Dendritic cell treated with granulocyte-macrophage colony-stimulating factor and Interleukin-4, amounts not matched to agents 40 ng/mL and 50 ng/mL, for 4 days (primary cell): ENCODE results near the gene UGDH.

Experiments
- H3K27ac Mint-ChIP-seq: one replicate; pipeline ENCODE4 v1.8.0; 2022; ENCODE audit warnings: mild to moderate bottlenecking, mixed read lengths
- H3K27me3 Mint-ChIP-seq: one replicate; pipeline ENCODE4 v1.8.0; 2022; ENCODE audit warnings: mild to moderate bottlenecking, mixed read lengths
- H3K36me3 Mint-ChIP-seq: one replicate; pipeline ENCODE4 v1.8.0; 2022; ENCODE audit warnings: low read depth, mixed read lengths
- H3K4me1 Mint-ChIP-seq: one replicate; pipeline ENCODE4 v1.8.0; 2022; ENCODE audit warnings: low read depth, mixed read lengths
- H3K4me3 Mint-ChIP-seq: one replicate; pipeline ENCODE4 v1.8.0; 2022; ENCODE audit warnings: mild to moderate bottlenecking, moderate library complexity, mixed read lengths
- H3K9me3 Mint-ChIP-seq: one replicate; pipeline ENCODE4 v1.8.0; 2022; ENCODE audit warnings: mixed read lengths
- intact Hi-C: fragments of 100-400 bp; cut with micrococcal nuclease; formaldehyde crosslinking; loops from one replicate; pipeline ENCODE4 v1.15.0; 2022

The UGDH gene

DNA sequence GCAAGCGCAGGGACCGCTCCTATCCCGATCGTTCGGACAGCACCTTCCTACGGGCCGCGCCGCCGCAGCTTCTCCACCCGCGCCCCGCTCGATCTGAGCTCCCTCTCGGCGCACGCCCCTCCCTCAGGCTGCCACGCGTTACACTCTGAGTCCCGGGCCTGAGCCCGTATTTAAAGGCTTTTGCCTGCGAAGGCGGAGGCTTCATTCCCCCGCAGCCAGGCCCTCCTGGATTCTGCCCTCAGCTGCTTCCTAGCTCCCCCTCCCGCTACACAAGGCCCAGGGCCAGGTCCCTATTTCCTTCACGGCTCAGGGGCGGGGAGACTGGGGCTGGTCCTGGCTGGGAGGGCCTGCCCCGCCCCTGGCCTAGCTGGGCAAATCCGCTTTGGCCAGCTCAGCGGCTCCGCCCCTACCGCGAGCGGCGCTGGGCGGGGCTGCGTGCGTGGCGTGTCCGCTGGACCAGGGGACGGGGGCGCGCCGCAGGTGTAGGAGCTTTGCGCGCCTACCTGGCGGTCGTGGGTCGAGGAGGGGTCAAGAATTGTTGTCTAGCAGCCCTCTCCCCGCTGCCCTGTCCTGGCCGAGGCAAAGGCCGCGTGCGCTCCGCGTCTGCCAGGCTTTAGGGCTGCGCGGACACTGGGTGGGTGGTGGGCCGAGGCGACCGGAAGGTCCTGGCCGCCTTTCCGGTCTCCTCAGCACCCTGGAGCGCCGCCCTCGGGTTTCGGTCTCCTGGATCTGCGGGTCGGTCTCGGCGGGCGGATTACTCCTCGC, at the start of gene UGDH:
Gene UGDH (minus strand): TSS at position 144 of the 765 bp plus-strand sequence. CDS start 5,927 bp downstream, outside the sequence.
- intact Hi-C loops: loop anchor here (2.0 to 5.0 kb wide), 2 partner anchors 70 to 111 kb away; partner anchors contain the start of genes LIAS, RPL9 and SMIM14
- Mint-ChIP-seq H3K4me3 (peak within 1 kb of the TSS; percentile 99), H3K9me3 (peaks cover 21% of the 10 kb centered on the region), H3K27me3 (no peaks in the 10 kb centered on the region), H3K27ac (peak within 1 kb of the TSS; percentile 93), H3K4me1 (peaks cover 19% of the 10 kb centered on the region), H3K36me3 (peaks cover 39% of the 10 kb centered on the region)

DNA sequence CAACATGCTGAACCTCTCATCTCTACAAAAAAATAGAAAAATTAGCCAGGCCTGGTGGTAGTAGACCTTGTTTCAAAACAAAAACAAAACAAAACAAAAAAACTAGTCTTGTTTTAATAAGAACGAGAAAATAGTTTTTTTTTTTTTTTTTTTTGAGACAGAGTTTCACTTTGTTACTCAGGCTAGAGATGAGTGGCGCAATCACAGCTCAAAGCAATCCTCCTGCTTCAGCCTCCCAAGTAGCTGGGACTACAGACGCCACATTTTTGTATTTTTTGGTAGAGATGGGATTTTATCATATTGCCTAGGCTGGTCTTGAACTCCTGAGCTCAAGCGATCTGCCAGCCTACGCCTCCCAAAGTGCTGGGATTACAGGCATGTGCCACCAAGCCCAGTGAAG, 47.7 kb upstream of the UGDH start:
- Mint-ChIP-seq H3K27me3 (no peaks in the 10 kb centered on the region), H3K9me3 (no peaks in the 10 kb centered on the region), H3K36me3 (peaks cover 25% of the 10 kb centered on the region), H3K4me3 (no peak overlapping the region), H3K27ac (peak overlapping the region; percentile 30), H3K4me1 (no peaks in the 10 kb centered on the region)
- intact Hi-C loops: no loop called here

DNA sequence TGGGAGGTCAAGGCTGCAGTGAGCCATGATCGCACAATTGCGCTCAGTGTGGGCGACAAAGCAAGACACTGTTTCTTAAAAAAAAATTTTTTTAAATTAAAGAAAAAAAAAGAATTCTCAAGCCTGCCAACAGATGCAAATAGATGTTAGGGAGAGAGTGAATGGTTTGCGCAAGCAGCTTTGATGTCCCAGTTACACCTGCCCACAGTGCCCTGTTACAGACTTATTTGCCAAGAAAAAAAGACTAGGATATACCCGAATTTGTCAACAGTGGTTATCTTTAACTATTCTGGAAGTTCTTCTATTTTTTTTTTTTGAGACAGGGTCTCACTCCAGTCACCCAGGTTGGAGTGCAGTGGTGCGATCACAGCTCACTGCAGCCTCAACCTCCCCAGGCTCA, 44.3 kb upstream of the UGDH start:
- Mint-ChIP-seq H3K36me3 (peaks cover 27% of the 10 kb centered on the region), H3K4me3 (no peak overlapping the region), H3K4me1 (no peaks in the 10 kb centered on the region), H3K27ac (no peak overlapping the region), H3K9me3 (no peaks in the 10 kb centered on the region), H3K27me3 (no peaks in the 10 kb centered on the region)
- intact Hi-C loops: no loop called here

DNA sequence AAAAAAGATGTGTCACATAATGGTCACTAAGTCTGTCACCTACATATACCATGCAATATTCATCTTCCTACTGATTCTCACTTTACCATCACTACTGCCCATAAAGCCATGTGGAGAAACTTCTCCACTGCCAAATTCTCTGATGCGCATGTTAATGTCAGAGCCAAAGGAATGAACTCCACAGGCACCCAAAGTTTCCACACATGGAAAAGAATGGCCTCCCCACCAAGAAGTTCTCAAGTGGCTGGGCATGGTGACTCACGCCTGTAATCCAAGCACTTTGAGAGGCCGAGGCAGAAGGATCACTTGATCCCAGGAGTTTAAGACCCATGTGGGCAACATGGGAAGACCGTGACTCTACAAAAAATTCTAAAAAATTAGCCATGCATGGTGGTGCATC, 43.8 kb upstream of the UGDH start:
- intact Hi-C loops: no loop called here
- Mint-ChIP-seq H3K4me3 (no peak overlapping the region), H3K36me3 (peaks cover 31% of the 10 kb centered on the region), H3K4me1 (peaks cover 4% of the 10 kb centered on the region), H3K27ac (no peak overlapping the region), H3K27me3 (no peaks in the 10 kb centered on the region), H3K9me3 (peaks cover 4% of the 10 kb centered on the region)

GRCh38 chr4:39569209-39569608, 42.0 kb upstream of the UGDH start:
- H3K27me3 Mint-ChIP-seq: no peaks in the 10 kb centered on the region
- H3K9me3 Mint-ChIP-seq: peaks cover 8% of the 10 kb centered on the region
- no peak overlapping the region for H3K4me3 Mint-ChIP-seq
- intact Hi-C loops: no loop called here
- H3K36me3 Mint-ChIP-seq: peaks cover 45% of the 10 kb centered on the region
- H3K27ac Mint-ChIP-seq: no peak overlapping the region
- peaks cover 5% of the 10 kb centered on the region for H3K4me1 Mint-ChIP-seq

GRCh38 chr4:39568805-39569204, 41.6 kb upstream of the UGDH start:
- intact Hi-C loops: no loop called here
- Mint-ChIP-seq H3K36me3 (peaks cover 46% of the 10 kb centered on the region), H3K27me3 (no peaks in the 10 kb centered on the region), H3K4me1 (peaks cover 5% of the 10 kb centered on the region), H3K9me3 (peaks cover 8% of the 10 kb centered on the region), H3K27ac (no peak overlapping the region), H3K4me3 (no peak overlapping the region)

- peaks cover 5% of the 10 kb centered on the region for H3K4me1 Mint-ChIP-seq
- no peaks in the 10 kb centered on the region for H3K27me3 Mint-ChIP-seq
- peaks cover 48% of the 10 kb centered on the region for H3K36me3 Mint-ChIP-seq
- intact Hi-C loops: no loop called here
- H3K9me3 Mint-ChIP-seq: peaks cover 8% of the 10 kb centered on the region
- H3K27ac Mint-ChIP-seq: no peak overlapping the region
- no peak overlapping the region for H3K4me3 Mint-ChIP-seq
Observed at GRCh38 chr4:39565878-39566600, 38.8 kb upstream of the UGDH start.

GRCh38 chr4:39563346-39563847, 36.2 kb upstream of the UGDH start:
- no peaks in the 10 kb centered on the region for H3K27me3 Mint-ChIP-seq
- H3K9me3 Mint-ChIP-seq: peaks cover 8% of the 10 kb centered on the region
- no peak overlapping the region for H3K27ac Mint-ChIP-seq
- no peak overlapping the region for H3K4me3 Mint-ChIP-seq
- intact Hi-C loops: no loop called here
- H3K4me1 Mint-ChIP-seq: peaks cover 5% of the 10 kb centered on the region
- peaks cover 58% of the 10 kb centered on the region for H3K36me3 Mint-ChIP-seq

- Mint-ChIP-seq H3K27me3 (no peaks in the 10 kb centered on the region), H3K4me1 (peaks cover 5% of the 10 kb centered on the region), H3K9me3 (peaks cover 8% of the 10 kb centered on the region), H3K36me3 (peaks cover 62% of the 10 kb centered on the region), H3K4me3 (no peak overlapping the region), H3K27ac (no peak overlapping the region)
- intact Hi-C loops: no loop called here
Observed at GRCh38 chr4:39562792-39563191, 35.6 kb upstream of the UGDH start.

DNA sequence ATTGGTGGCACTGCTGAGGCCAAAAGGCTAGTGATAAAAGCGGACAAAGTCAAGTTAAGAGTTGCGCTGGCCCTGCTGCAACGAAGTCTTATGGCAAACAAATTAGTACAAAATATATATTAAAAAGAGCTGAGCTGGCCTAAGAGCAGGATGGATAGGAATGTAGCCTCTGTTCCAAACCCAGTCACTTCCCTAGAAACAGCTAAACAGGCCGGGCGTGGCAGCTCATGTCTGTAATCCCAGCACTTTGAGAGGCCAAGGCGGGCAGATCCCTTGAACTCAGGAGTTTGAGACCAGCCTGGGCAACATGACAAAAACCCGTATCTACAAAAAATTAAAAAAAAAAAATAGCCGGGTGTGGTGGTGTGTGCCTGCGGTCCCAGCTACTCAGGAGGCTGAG, 32.4 kb upstream of the UGDH start:
- intact Hi-C loops: no loop called here

DNA sequence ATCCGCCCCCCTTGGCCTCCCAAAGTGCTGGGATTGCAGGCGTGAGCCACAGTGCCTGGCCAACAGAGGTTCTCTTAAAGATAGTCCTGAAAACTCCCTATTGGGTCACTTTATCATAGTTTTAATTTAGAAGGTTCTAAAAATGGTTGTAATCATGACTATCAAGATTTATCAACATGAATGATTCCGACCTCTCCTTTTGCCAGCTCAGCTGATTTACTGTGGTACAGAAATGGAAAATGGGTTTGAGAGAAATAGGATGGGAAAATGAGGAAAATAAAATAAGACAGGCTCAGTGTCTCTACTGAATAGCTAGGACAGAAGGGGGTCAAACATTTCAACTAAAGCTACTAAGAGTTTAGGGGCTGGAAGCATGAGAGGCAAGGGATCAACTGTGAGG, 28.2 kb upstream of the UGDH start:
- H3K27me3 Mint-ChIP-seq: no peaks in the 10 kb centered on the region
- H3K36me3 Mint-ChIP-seq: peaks cover 61% of the 10 kb centered on the region
- H3K4me3 Mint-ChIP-seq: no peak overlapping the region
- H3K27ac Mint-ChIP-seq: no peak overlapping the region
- intact Hi-C loops: no loop called here
- no peaks in the 10 kb centered on the region for H3K4me1 Mint-ChIP-seq
- H3K9me3 Mint-ChIP-seq: no peaks in the 10 kb centered on the region

More for the DNA sequence above, 32.4 kb upstream of the UGDH start:
- Mint-ChIP-seq H3K9me3 (no peaks in the 10 kb centered on the region), H3K4me3 (no peak overlapping the region), H3K4me1 (no peaks in the 10 kb centered on the region), H3K27me3 (no peaks in the 10 kb centered on the region), H3K36me3 (peaks cover 49% of the 10 kb centered on the region), H3K27ac (no peak overlapping the region)

- Mint-ChIP-seq H3K27me3 (no peaks in the 10 kb centered on the region), H3K27ac (no peak overlapping the region), H3K4me1 (no peaks in the 10 kb centered on the region), H3K4me3 (no peak overlapping the region), H3K9me3 (no peaks in the 10 kb centered on the region), H3K36me3 (peaks cover 22% of the 10 kb centered on the region)
- intact Hi-C loops: no loop called here
Observed at GRCh38 chr4:39548425-39549067, 21.3 kb upstream of the UGDH start.

DNA sequence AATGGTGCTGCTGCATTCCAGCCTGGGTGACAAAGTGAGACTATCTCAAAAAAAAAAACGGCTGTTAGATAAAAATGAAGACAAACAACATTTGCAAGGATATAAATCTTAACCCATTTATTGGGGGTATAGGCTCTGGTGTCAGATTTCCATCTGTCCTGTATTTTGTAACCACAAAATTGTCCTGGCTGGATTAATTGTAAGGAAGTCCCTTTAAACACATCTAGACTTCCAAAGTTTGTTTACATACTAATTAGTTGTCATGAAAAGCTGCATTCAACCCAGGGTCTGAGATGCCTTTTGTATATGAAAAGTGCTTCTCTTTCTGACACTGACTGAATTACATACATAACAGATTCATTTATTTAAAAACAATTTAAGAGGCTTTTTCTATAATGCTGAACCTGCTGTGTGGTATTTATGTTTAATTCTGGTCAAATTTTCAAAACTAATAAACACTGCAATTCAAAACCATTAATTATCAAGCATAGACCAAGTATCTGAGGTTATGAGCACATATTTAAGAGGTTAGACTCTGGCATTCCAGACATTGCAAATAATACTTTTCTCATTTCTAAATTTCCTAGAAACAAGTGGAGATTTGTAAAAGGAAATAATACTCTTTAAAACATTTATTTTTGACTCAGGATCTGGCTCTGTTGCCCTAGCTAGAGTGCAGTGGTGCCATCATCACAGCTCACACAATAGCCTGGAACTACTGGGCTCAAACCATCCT, 17.5 kb upstream of the UGDH start:
- Mint-ChIP-seq H3K4me1 (no peaks in the 10 kb centered on the region), H3K9me3 (no peaks in the 10 kb centered on the region), H3K4me3 (no peak overlapping the region), H3K27me3 (no peaks in the 10 kb centered on the region), H3K27ac (no peak overlapping the region), H3K36me3 (peaks cover 9% of the 10 kb centered on the region)
- intact Hi-C loops: no loop called here
